Thyroid gland (tissue), 4 donors: ENCODE measurements around the gene LRBA. TPM values are rescaled to one million over a fixed set of nuclear protein-coding genes. Genes with fewer than 3 reads are reported as not detected.
"Not testable (repeated sequence)": the region's sequence is repeated elsewhere in the genome, so short reads cannot be mapped to it uniquely, and the experiment has no call there.

ENCODE experiments used
- DNase-seq, 2 donors: peaks; one replicate each; pipeline ENCODE4 v3.0.0-alpha.2; 2019
- H3K27ac ChIP-seq, 3 donors: fragments of 200-600 bp; sonication (generic); 1 replicate in 2 of 3; 2 replicates in 1 of 3; pipeline ENCODE4 v1.5.1; 2016 to 2019; ENCODE audit warnings: mild to moderate bottlenecking in 1 of 3, moderate library complexity in 1 of 3
- H3K27me3 ChIP-seq: fragments of 200-600 bp; sonication (generic); one replicate; pipeline ENCODE4 v1.5.1; 2019
- H3K36me3 ChIP-seq, 2 donors: fragments of 200-600 bp; sonication (generic); one replicate each; pipeline ENCODE4 v1.5.1; 2016 to 2019
- H3K4me1 ChIP-seq, 2 donors: fragments of 200-600 bp; sonication (generic); one replicate each; pipeline ENCODE4 v1.5.1; 2017 to 2019
- H3K4me3 ChIP-seq, 3 donors: fragments of 200-600 bp; sonication (generic); replicated peaks in 1 of 3; 1 replicate in 2 of 3; 2 replicates in 1 of 3; pipeline ENCODE4 v1.5.1; 2016; ENCODE audit warnings: mild to moderate bottlenecking in 1 of 3
- H3K9me3 ChIP-seq: fragments of 200-600 bp; sonication (generic); one replicate; pipeline ENCODE4 v1.5.1; 2017
- POLR2A ChIP-seq, 2 donors: fragments of 450-650 bp; IDR thresholded peaks; one replicate each; pipeline ENCODE4 v1.6.1; 2017; ENCODE audit warnings: antibody characterized with exemption in 2 of 2, mild to moderate bottlenecking in 2 of 2, moderate library complexity in 1 of 2
- WGBS, 2 donors: methylation state at CpG; one replicate each; pipeline ENCODE4 v1.1.5; 2017; 5-methylcytosine and 5-hydroxymethylcytosine counted together
- intact Hi-C: fragments of 100-400 bp; cut with DNase I; formaldehyde crosslinking; loops from one replicate; pipeline ENCODE4 v1.15.1; 2023
- total RNA-seq, 4 donors: library from RNA; depleted of rRNA; stranded (reverse); fragments of >200 nt; gene quantifications; one replicate each; pipeline ENCODE4 v1.2.3, GENCODE V29; 2016
- TF ChIP-seq, protein P1 (sequence below), 6 experiments: fragments of 200-600 bp in 3 of 6; fragments of 450-650 bp in 3 of 6; sonication (generic) in 3 of 6; IDR thresholded peaks; one replicate each; pipeline ENCODE4 v1.5.1; 2016 to 2019; ENCODE audit warnings: antibody characterized with exemption in 6 of 6, mild to moderate bottlenecking in 2 of 6, inconsistent platforms in 1 of 6, moderate library complexity in 1 of 6

The LRBA gene
- total RNA-seq, 4 donors from 2014 or later, result 98.9 to 127 (median 113) TPM

DNA sequence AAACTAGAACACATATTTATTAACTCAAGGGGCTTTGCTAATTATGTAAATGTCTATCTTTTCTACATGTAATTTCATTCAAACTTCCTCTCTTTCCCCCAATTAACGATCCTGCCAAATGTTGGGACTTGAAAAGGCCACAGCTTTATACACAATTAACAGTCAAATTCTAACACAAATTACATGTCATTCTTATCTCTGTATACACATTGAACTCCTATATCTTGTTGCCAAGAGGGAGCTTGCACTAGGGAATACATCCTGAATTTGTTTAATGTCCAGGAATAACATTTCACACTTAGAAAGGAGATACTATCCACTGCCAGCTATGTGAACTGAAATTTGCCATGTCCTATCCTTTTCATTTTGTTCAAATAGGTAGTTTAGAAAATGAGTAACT lies 472.0 kb downstream of the LRBA start:
- H3K9me3 ChIP-seq, result no peaks in the 10 kb centered on the region
- WGBS, 2 donors, result 79 to 80% methylated on average over 1 of the region's 1 CpG
- H3K36me3 ChIP-seq, result no peaks in the 10 kb centered on the region
- TF ChIP-seq POLR2A (IDR thresholded peaks at IDR 0.05), result no peak
- TF ChIP-seq, protein P1, sequence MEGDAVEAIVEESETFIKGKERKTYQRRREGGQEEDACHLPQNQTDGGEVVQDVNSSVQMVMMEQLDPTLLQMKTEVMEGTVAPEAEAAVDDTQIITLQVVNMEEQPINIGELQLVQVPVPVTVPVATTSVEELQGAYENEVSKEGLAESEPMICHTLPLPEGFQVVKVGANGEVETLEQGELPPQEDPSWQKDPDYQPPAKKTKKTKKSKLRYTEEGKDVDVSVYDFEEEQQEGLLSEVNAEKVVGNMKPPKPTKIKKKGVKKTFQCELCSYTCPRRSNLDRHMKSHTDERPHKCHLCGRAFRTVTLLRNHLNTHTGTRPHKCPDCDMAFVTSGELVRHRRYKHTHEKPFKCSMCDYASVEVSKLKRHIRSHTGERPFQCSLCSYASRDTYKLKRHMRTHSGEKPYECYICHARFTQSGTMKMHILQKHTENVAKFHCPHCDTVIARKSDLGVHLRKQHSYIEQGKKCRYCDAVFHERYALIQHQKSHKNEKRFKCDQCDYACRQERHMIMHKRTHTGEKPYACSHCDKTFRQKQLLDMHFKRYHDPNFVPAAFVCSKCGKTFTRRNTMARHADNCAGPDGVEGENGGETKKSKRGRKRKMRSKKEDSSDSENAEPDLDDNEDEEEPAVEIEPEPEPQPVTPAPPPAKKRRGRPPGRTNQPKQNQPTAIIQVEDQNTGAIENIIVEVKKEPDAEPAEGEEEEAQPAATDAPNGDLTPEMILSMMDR (IDR thresholded peaks at IDR 0.05), result no peak
- no peak for DNase-seq
- H3K4me1 ChIP-seq, result no peaks in the 10 kb centered on the region
- intact Hi-C loops, result no loop called here
- H3K27me3 ChIP-seq, result no peaks in the 10 kb centered on the region
- H3K27ac ChIP-seq, result no peak overlapping the region
- no peak overlapping the region for H3K4me3 ChIP-seq

DNA sequence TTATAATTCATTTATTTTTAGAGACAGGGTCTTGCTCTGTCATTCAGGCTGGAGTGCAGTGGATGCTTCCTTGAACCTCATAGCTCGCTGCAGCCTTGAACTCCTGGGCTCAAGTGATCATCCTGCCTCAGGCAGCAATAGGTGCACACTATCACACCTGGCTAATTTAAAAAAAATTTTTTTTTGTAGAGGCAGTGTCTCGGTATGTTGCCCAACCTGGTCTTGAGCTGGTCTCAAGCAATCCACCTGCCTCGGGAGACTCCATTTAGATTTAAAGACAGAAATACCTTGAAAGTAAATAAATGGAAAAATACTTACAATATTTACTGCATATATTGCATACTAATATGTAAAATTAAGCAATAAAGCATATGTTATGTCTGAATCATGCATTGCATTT lies 473.4 kb downstream of the LRBA start:
- WGBS, 2 donors, result 92 to 95% methylated on average over 3 of the region's 3 CpGs
- Histone ChIP-seq H3K36me3 (no peaks in the 10 kb centered on the region), H3K9me3 (no peaks in the 10 kb centered on the region), H3K4me3 (no peak overlapping the region), H3K4me1 (no peaks in the 10 kb centered on the region), H3K27me3 (no peaks in the 10 kb centered on the region), H3K27ac (no peak overlapping the region)
- TF ChIP-seq, protein P1 (IDR thresholded peaks at IDR 0.05), result no peak
- TF ChIP-seq POLR2A (IDR thresholded peaks at IDR 0.05), result no peak
- no peak for DNase-seq
- intact Hi-C loops, result no loop called here

DNA sequence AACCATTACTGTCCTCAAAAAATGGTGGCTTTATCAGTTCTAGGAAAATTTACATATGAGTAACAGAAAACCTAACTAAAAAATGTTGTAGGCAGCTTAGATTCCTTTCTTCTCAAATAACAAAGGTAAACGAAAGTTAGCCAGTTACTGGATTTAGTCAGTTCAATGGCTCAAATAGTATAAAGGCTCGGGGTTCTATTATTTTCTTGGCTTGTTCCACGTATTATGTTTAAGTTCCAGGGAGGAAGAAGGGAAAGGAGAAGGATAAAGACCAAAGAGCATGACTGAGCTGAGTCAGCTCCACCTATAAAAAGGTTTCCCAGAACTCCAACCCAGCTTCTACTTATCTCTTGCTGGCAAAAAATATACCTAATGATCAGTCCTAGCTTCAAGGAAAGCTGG lies 474.1 kb downstream of the LRBA start:
- no peak overlapping the region for H3K4me3 ChIP-seq
- no peak for DNase-seq
- TF ChIP-seq, protein P1 (IDR thresholded peaks at IDR 0.05), result no peak
- no peak for TF ChIP-seq POLR2A (IDR thresholded peaks at IDR 0.05)
- no peaks in the 10 kb centered on the region for H3K9me3 ChIP-seq
- no peaks in the 10 kb centered on the region for H3K4me1 ChIP-seq
- no peaks in the 10 kb centered on the region for H3K36me3 ChIP-seq
- 87 to 94% methylated on average over 3 of the region's 3 CpGs for WGBS, 2 donors
- no peaks in the 10 kb centered on the region for H3K27me3 ChIP-seq
- intact Hi-C loops, result no loop called here
- no peak overlapping the region for H3K27ac ChIP-seq

DNA sequence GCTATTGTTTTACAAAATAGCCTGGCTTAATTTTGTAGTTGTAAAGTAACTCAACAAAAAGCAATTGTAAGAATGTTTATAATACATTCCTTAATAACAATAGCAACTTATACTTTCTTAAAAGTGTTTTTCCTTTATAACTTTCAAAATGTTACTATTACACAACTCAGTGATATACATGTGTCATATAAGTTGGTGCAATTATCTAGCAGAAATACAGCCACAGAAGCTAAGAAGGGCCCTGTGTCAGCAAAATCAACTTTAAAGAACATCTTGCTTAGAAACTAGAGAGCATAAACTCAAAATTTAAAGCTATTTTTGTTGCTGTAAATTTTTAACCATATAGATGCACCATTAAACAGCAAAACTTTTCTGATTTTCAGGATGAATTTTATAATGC lies 474.5 kb downstream of the LRBA start:
- Histone ChIP-seq H3K4me3 (no peak overlapping the region), H3K4me1 (no peaks in the 10 kb centered on the region), H3K27me3 (no peaks in the 10 kb centered on the region), H3K36me3 (no peaks in the 10 kb centered on the region), H3K9me3 (no peaks in the 10 kb centered on the region), H3K27ac (no peak overlapping the region)
- intact Hi-C loops, result no loop called here
- no peak for TF ChIP-seq POLR2A (IDR thresholded peaks at IDR 0.05)
- TF ChIP-seq, protein P1 (IDR thresholded peaks at IDR 0.05), result no peak
- DNase-seq, result no peak

DNA sequence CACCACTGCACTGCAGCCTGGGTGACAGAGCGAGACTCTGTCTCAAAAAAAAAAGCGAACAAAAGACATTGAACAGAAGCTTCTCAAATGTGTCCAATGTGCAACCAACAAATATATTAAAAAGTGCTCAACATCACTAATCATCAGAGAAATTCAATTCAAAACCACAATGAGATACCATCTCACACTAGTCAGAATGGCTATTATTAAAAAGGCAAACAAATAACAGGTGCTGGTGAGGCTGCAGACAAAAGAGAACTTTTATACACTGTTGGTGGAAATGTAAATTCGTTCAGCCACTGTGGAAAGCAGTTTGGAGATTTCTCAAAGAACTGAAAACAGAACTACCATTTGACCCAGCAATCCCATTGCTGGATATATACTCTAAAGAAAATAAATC lies 477.2 kb downstream of the LRBA start:
- H3K4me1 ChIP-seq, DNase-seq, H3K4me3 ChIP-seq, H3K27me3 ChIP-seq, H3K9me3 ChIP-seq, H3K27ac ChIP-seq, H3K36me3 ChIP-seq, intact Hi-C loops: not testable (repeated sequence)
- 95% methylated on average over 3 of the region's 3 CpGs for WGBS, 2 donors

DNA sequence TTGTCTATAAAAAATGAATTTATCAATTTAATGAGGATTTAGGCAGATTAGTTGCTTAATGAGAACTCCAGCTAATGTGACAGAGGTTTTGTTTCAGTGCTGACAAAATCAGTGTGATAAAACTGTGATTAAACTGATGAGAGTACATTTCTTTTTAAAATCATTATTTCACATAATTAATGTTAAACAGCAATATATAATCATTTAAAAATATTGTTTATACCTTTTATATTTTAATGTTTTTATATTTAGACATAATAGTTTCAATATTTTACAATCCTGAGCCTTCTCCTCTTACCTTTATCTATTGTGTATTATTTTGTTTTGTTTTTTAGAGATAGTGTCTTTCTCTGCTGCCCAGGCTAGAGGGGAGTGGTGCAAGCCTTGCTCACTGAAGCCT lies 480.3 kb downstream of the LRBA start:
- H3K4me3 ChIP-seq, result no peak overlapping the region
- TF ChIP-seq POLR2A (IDR thresholded peaks at IDR 0.05), result no peak
- TF ChIP-seq, protein P1 (IDR thresholded peaks at IDR 0.05), result no peak
- intact Hi-C loops, result no loop called here
- no peaks in the 10 kb centered on the region for H3K9me3 ChIP-seq
- H3K27ac ChIP-seq, result no peak overlapping the region
- H3K27me3 ChIP-seq, result no peaks in the 10 kb centered on the region
- H3K36me3 ChIP-seq, result no peaks in the 10 kb centered on the region
- no peaks in the 10 kb centered on the region for H3K4me1 ChIP-seq
- no peak for DNase-seq
